Aorta (tissue), 5 donors: ENCODE results near the gene SLC27A1. TPM values are rescaled to one million over a fixed set of nuclear protein-coding genes. Genes with fewer than 3 reads are reported as not detected.
A peak's percentile ranks its signal among the peaks of the same experiment; 100 is the strongest.

Experiments
- ATAC-seq: fragments of 200-7000 bp; cut with Tn5 transposase; one replicate; pipeline ENCODE4 v1.9.1; 2022; ENCODE audit warnings: moderate library complexity; ENCODE audit not compliant: low FRiP score
- DNase-seq, 2 donors: peaks; one replicate each; pipeline ENCODE4 v3.0.0-alpha.2; 2020
- H3K27ac ChIP-seq, 2 donors: one replicate each; pipeline ENCODE4 v1.5.1; 2013; ENCODE audit warnings: low read length in 2 of 2, mild to moderate bottlenecking in 2 of 2, moderate library complexity in 2 of 2, control low read depth in 1 of 2, inconsistent platforms in 1 of 2, low read depth in 1 of 2
- H3K27me3 ChIP-seq, 2 donors: one replicate each; pipeline ENCODE4 v1.6.1; 2013; ENCODE audit warnings: control low read depth in 1 of 2, low read length in 1 of 2, mild to moderate bottlenecking in 1 of 2, moderate library complexity in 1 of 2; ENCODE audit not compliant: insufficient read depth in 2 of 2, control insufficient read depth in 1 of 2
- H3K36me3 ChIP-seq, 2 donors: one replicate each; pipeline ENCODE4 v1.6.1; 2013; ENCODE audit warnings: control low read depth in 1 of 2, low read length in 1 of 2, mild to moderate bottlenecking in 1 of 2; ENCODE audit not compliant: insufficient read depth in 2 of 2, control insufficient read depth in 1 of 2
- H3K4me1 ChIP-seq, 2 donors: one replicate each; pipeline ENCODE4 v1.6.1; 2013; ENCODE audit warnings: low read length in 2 of 2, control low read depth in 1 of 2, mild to moderate bottlenecking in 1 of 2, moderate library complexity in 1 of 2; ENCODE audit not compliant: insufficient read depth in 2 of 2, control insufficient read depth in 1 of 2
- H3K4me3 ChIP-seq, 2 donors: one replicate each; pipeline ENCODE4 v1.5.1; 2013; ENCODE audit warnings: low read length in 2 of 2, control low read depth in 1 of 2, mild to moderate bottlenecking in 1 of 2
- H3K9me3 ChIP-seq: one replicate; pipeline ENCODE4 v1.6.1; 2013; ENCODE audit warnings: mild to moderate bottlenecking, low read length; ENCODE audit not compliant: control insufficient read depth
- WGBS, 2 donors: extraction: QIAGEN DNeasy Blood & Tissue Kit; methylation state at CpG; one replicate each; pipeline ENCODE4 v1.1.7; 2013; 5-methylcytosine and 5-hydroxymethylcytosine counted together
- intact Hi-C, 2 donors: fragments of 100-400 bp; cut with DNase I; formaldehyde crosslinking; loops; one replicate each; pipeline versions ENCODE4 v1.14.2 to v1.15.0; 2022
- long read RNA-seq, 2 donors: library from polyadenylated mRNA; unstranded; transcript quantifications; one replicate each; pipeline ENCODE4 v2.0.0, GENCODE V29; 2020 to 2021
- polyA plus RNA-seq, 2 donors: library from polyadenylated mRNA; stranded (reverse); fragments of 200-250 nt; gene quantifications; one replicate each; pipeline ENCODE4 v1.2.3, GENCODE V29; 2013
- total RNA-seq, 2 donors: library from RNA; stranded (reverse); fragmentation: NEBNext Ultra II Directional; extraction: Animal tissue kit (Norgen Biotek cat#: 25700); gene quantifications; one replicate each; pipeline ENCODE4 v1.2.1, GENCODE V29; 2021
- donor health status: healthy with polysubstance abuse.
- donor health status: Bipolar disorder and iron deficiency.
- donor health status: DM: no; HTN: no; CAD: no.
- donor health status: DM: no; HTN: no; CAD: no.
- donor health status: DM: yes; HTN: yes; CAD: no.

The SLC27A1 gene
- total RNA-seq, result 10 to 100 TPM; 12.0 to 22.2 TPM
- 10 to 100 TPM in 1 of 2 donors, 1 to 10 TPM in 1; 6.8 to 37.8 TPM for polyA plus RNA-seq
- long read RNA-seq, donor 1, partial matches to known transcripts, result 11 of 26 reads
- long read RNA-seq, donor 1, other reads (novel, unspliced or antisense), result 12 of 26 reads
- long read RNA-seq, donor 2, partial matches to known transcripts, result 0 of 16 reads
- long read RNA-seq, donor 2, other reads (novel, unspliced or antisense), result 15 of 16 reads

DNA sequence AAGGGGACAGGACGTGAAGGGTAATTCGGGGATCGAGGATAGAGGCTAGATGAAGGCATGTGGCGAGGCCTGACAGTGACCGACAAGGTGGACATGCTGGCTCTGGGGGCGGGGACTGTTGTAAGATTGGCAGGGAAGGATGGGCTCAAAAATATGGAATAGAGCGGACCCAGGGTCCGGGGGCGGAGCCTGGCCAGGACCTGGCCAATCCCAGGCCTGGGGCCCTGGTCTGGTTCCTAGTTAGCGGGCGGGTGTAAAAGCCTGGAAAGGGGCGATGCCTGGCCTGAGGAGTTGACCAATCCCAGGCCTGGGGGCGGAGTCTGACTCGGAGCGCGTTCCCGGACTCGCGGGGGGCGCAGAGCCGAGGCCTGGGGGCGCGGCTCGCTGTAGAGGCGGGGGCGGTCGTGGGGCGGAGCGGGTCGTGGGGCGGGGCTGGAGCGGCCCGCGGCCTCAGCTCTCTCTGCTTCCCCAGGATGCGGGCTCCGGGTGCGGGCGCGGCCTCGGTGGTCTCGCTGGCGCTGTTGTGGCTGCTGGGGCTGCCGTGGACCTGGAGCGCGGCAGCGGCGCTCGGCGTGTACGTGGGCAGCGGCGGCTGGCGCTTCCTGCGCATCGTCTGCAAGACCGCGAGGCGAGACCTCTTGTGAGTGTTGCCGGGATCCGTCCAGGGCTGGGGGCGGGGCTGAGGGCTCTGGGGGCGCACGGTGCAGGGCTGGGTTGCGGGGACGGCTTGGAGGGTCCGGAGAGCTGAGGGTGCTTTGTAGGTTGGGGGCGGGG, at the start of gene SLC27A1:
TSS of gene SLC27A1 (plus strand) at position 457 of the 774 bp plus-strand sequence. CDS start at position 474, 17 bp downstream.
- Histone ChIP-seq H3K36me3 (no peaks in the 10 kb centered on the region), H3K27ac (peak within 1 kb of the TSS in 1 of 2 donors; percentile 73), H3K27me3 (no peaks in the 10 kb centered on the region), H3K4me3 (peak within 1 kb of the TSS; percentile 56 to 62), H3K4me1 (no peaks in the 10 kb centered on the region), H3K9me3 (no peaks in the 10 kb centered on the region)
- DNase-seq, result peak; percentile 100
- intact Hi-C loops, result loop anchor here (5.0 to 10.0 kb wide), 2 partner anchors 42 to 385 kb away; partner anchors contain the start of genes PGLS (in 1 of the 2) and RPL18A (in 1 of the 2)
- 1% methylated on average over 51 to 67 of the region's 67 CpGs for WGBS, 2 donors
- peak; percentile 96 for ATAC-seq

DNA sequence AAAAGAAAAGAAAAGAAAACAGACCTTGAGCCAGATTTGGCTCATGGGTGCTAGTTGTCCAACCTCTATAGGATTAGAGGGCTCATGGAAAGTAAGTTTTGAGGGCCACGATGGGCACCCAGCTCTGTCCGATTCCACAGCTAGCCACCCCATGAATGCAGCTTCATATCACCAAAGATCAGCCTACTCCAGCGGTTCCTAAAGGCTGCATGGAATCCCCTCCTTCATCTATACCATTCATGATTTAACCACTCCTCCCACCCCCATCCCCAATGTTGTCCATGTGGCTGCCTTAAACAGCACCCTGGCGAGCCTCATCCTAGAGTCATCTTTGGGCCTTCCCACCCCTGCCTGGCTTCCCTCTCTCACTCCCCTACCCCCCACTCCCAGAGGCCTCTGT, 48.4 kb upstream of the SLC27A1 start:
- Histone ChIP-seq H3K27ac (no peak overlapping the region), H3K36me3 (no peaks in the 10 kb centered on the region), H3K9me3 (no peaks in the 10 kb centered on the region), H3K4me3 (no peak overlapping the region), H3K4me1 (no peaks in the 10 kb centered on the region), H3K27me3 (no peaks in the 10 kb centered on the region)
- 97 to 99% methylated on average over 4 of the region's 4 CpGs for WGBS, 2 donors
- intact Hi-C loops, result no loop called here
- no peak for ATAC-seq
- no peak for DNase-seq

DNA sequence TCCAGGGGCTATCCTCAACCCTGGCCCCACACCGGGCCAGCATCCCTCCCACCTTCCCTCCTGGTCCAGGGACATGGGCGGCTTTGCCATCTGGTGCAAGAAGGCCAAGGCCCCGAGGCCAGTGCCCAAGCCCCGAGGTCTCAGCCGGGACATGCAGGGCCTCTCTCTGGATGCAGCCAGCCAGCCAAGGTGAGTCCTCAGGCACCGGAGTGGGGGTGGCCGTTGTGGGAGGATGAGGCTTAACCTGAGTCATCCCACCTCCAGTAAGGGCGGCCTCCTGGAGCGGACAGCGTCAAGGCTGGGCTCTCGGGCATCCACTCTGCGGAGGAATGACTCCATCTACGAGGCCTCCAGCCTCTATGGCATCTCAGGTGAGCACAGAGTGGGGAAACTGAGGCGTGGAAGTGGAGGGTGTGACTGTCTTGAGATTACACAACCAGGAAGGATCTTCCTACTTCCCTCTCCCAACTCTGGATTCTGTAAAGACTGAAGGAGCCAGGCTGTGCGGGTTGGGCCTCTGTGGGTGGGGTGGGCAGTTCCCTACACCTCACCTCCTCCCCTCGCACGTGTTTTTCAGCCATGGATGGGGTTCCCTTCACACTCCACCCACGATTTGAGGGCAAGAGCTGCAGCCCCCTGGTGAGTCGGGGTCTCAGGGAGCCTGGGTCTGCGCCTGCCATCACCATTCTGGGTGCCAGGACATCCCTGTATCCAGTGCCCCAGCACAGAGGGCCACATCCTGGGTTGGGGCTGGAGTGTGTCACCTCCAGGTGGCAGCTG, 46.7 kb upstream of the SLC27A1 start:
- Histone ChIP-seq H3K4me3 (no peak overlapping the region), H3K9me3 (no peaks in the 10 kb centered on the region), H3K4me1 (no peaks in the 10 kb centered on the region), H3K36me3 (no peaks in the 10 kb centered on the region), H3K27ac (no peak overlapping the region), H3K27me3 (no peaks in the 10 kb centered on the region)
- WGBS, 2 donors, result 92 to 93% methylated on average over 20 of the region's 20 CpGs
- intact Hi-C loops, result no loop called here
- DNase-seq (no peak), ATAC-seq (no peak)

DNA sequence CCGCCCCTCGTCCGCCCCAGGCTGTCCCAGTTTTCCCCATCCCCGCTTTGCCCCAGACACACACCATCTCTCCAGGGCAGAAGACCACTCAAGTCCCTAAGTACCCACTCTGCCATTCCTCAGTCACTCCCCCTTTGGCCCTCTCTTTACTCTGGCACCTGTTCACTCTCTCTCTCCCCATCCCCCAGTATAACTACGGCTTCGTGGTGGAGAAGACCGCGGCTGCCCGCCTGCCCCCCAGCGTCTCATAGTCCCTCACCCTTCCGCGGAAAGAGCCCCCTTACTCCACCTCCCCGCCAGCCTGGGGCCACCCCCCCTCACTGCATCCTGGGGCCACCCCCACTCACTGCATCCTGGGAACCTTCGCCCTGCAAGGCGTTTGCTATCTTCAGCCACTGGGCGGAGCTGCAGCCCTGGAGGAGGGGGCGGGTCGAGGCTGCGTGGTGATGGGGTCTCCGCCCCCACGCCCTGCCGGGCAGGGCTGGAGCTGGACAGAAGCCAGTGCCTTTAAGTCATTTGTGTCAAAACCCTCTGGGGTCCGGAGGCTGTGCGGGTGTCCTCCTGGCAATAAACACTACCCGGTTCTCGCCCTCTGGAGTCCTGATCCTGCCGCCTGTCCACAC, 45.5 kb upstream of the SLC27A1 start:
- DNase-seq (peak in 1 of 2 donors; percentile 79), ATAC-seq (peak; percentile 15)
- Histone ChIP-seq H3K27me3 (no peaks in the 10 kb centered on the region), H3K27ac (no peak overlapping the region), H3K36me3 (no peaks in the 10 kb centered on the region), H3K9me3 (no peaks in the 10 kb centered on the region), H3K4me1 (no peaks in the 10 kb centered on the region), H3K4me3 (no peak overlapping the region)
- WGBS, 2 donors, result 19 to 22% methylated on average over 27 of the region's 27 CpGs
- intact Hi-C loops, result no loop called here

DNA sequence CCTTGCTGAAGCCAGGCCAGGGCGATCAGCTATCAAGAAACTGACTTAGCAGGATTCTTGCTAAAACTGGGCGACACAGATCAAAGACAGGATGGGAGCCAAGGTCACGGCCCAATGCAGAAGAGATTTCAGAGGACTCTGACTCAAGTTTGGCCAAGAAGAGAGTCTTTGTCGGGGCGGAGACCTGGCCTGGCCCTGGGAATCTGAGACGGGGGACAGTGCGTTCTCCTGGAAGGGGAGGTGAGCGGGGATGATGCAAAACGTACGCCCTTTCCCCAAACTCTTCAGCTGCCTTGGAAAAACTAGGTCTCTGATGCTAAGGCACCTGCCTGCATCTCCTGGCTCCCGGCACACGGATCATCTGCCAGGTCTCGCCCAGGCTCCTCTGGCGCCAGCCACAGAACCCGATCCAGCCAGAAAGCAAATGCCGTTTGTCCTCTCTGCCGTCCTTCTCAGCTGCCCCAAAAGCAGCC, 40.6 kb upstream of the SLC27A1 start:
- no peaks in the 10 kb centered on the region for H3K4me1 ChIP-seq
- no peaks in the 10 kb centered on the region for H3K36me3 ChIP-seq
- H3K27ac ChIP-seq, result no peak overlapping the region
- H3K4me3 ChIP-seq, result no peak overlapping the region
- H3K27me3 ChIP-seq, result no peaks in the 10 kb centered on the region
- DNase-seq, result no peak
- WGBS, 2 donors, result 75 to 76% methylated on average over 17 of the region's 17 CpGs
- intact Hi-C loops, result no loop called here
- H3K9me3 ChIP-seq, result no peaks in the 10 kb centered on the region
- ATAC-seq, result no peak

DNA sequence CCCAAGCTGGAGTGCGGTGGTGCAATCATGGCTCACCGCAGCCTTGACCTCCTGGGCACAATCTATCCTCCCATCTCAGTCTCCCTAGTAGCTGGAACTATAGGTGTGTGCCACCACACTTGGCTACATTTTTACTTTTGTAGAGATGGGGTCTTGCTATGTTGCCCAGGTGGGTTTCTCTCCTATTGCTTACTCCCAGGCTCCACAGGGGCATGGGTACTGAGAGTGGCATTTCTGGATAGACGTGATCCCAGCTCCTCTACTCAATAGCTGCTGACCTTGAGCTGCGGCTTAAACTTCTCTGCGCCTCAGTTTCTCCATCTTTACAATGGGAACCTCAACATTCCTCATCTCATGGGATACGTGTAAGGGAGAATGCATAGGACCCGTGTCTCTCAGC, 38.9 kb upstream of the SLC27A1 start:
- H3K27me3 ChIP-seq, result no peaks in the 10 kb centered on the region
- H3K27ac ChIP-seq, result no peak overlapping the region
- H3K9me3 ChIP-seq, result no peaks in the 10 kb centered on the region
- WGBS, 2 donors, result 91 to 92% methylated on average over 7 of the region's 7 CpGs
- no peak for ATAC-seq
- no peaks in the 10 kb centered on the region for H3K4me1 ChIP-seq
- intact Hi-C loops, result no loop called here
- no peaks in the 10 kb centered on the region for H3K36me3 ChIP-seq
- no peak for DNase-seq
- no peak overlapping the region for H3K4me3 ChIP-seq

DNA sequence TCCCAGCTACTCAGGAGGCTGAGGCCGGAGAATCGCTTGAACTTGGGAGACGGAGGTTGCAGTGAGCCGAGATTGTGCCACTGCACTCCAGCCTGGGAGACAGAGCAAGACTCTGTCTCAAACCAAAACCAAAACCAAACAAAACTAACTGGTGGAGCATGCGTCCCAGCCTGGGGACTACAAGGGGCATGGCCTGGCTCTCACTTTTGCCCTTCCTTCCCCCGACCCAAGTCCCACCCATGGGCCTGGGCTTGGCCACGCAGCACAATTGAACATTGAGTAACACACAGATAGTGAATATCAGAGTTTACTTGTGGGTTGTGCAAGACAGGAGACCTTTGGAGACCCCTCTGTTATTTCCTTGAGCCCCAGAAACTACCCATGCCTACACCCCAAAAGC, 35.1 kb upstream of the SLC27A1 start:
- intact Hi-C loops, result no loop called here
- Histone ChIP-seq H3K4me3 (no peak overlapping the region), H3K9me3 (no peaks in the 10 kb centered on the region), H3K27me3 (no peaks in the 10 kb centered on the region), H3K27ac (no peak overlapping the region), H3K4me1 (no peaks in the 10 kb centered on the region), H3K36me3 (no peaks in the 10 kb centered on the region)
- no peak for ATAC-seq
- 87 to 91% methylated on average over 7 of the region's 7 CpGs for WGBS, 2 donors
- DNase-seq, result no peak

DNA sequence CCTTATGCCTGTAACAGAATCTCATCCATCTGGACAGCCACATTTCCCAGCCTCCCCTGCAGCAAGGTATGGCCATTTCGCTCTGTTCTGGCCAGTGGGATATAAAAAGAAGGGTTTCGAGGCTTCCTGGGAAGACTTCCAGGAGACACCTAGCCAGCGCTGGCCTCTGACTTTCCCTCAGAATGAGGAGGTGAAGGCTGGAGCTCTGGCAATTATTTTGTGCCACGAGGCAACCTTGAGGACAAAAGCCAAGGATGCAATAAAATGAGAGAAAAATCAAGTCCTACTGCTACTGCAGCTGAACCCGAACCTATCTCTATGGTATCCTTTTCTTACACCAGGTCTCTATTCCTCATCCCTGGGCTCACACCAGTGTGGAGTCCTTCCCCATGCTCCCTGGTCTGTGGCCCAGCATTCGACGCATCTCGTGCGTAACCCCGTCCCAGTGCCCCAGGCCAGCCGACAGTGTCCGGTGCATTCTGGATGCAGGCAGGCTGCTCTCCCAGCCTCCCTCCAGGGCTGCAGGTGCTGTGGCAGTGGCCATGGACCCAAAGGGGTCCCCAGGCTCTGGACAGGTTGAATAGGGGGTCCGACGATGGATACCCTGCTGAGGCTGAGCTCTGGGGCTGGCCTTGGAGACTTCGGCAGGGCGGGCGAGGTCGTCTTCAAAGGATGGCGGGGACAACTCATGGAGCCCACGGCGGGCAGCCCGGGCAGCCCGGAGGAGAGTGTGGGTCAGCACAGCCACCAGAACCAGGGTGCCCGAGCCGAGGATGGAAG, 34.0 kb upstream of the SLC27A1 start:
- ATAC-seq (no peak), DNase-seq (no peak)
- Histone ChIP-seq H3K4me1 (no peaks in the 10 kb centered on the region), H3K27me3 (no peaks in the 10 kb centered on the region), H3K9me3 (no peaks in the 10 kb centered on the region), H3K4me3 (no peak overlapping the region), H3K27ac (no peak overlapping the region), H3K36me3 (no peaks in the 10 kb centered on the region)
- intact Hi-C loops, result no loop called here
- WGBS, 2 donors, result 96 to 97% methylated on average over 25 of the region's 25 CpGs
